GM18861 (cell line): Measurements from ENCODE around the gene DDIT3.
"Not testable (repeated sequence)": the region's sequence is repeated elsewhere in the genome, so short reads cannot be mapped to it uniquely, and the experiment has no call there.

Source experiments
- ATAC-seq: cut with Tn5 transposase; IDR thresholded peaks from one replicate; pipeline ENCODE4 v1.9.1; 2021; ENCODE audit not compliant: unreplicated experiment

The DDIT3 gene

GRCh38 chr12:57526477-57527126 is 6.3 kb upstream of the DDIT3 start:
- no peak for ATAC-seq

DNA sequence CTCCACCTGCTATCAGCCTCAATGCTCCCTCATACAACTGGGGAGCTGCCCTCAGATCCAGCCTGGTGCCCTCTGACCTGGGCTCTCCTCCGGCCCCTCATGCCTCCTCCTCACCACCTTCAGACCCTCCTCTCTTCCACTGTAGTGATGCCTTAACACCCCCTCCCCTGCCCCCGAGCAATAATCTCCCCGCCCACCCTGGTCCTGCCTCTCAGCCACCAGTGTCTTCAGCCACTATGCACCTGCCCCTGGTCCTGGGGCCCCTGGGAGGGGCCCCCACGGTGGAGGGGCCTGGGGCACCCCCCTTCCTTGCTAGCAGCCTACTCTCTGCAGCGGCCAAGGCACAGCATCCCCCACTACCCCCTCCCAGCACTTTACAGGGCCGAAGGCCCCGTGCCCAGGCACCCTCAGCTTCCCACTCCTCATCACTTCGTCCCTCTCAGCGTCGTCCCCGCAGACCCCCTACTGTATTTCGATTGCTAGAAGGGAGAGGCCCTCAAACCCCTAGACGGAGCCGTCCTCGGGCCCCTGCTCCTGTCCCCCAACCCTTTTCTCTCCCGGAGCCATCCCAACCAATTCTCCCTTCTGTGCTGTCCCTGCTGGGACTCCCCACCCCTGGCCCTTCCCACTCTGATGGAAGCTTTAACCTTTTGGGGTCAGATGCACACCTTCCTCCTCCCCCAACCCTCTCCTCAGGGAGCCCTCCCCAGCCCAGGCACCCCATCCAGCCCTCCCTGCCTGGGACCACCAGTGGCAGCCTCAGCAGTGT is 5.5 kb upstream of the DDIT3 start:
- ATAC-seq: no peak

GRCh38 chr12:57524814-57525614 is 4.7 kb upstream of the DDIT3 start:
- ATAC-seq: no peak

- ATAC-seq: no peak
Observed at GRCh38 chr12:57523706-57524614, 3.6 kb upstream of the DDIT3 start.

GRCh38 chr12:57522887-57523705 is 2.8 kb upstream of the DDIT3 start:
- no peak for ATAC-seq

- ATAC-seq: peak; percentile 35
Observed at GRCh38 chr12:57522011-57522886, 1.9 kb upstream of the DDIT3 start, which contains the start of gene MBD6. TSS of gene MBD6 (plus strand) at chr12:57522824. CDS start at chr12:57524304, 1,480 bp downstream.

DNA sequence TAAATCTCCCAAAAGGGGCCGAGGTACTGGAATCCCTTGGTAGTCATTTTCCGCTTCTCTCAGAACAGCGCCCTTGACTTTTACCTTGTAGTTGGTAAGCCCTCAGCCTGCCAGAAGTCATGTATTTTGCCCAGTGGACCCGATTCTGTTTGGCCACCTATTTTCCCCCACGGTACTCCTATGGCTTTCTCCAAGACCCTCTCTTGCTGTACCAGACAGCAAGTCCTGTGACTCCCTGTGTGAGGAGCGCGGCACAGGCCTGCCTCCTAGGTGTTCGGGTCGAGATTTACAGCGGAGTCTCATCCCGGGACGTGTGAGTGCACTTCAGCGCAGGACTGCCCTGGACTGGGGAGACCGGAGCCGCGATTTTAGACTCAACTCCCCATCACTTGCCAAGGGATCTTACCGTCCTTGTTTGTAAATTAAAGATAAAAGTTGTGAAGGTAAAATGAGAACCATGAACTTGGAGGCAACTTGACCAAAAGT is 1.3 kb upstream of the DDIT3 start:
- ATAC-seq: no peak

DNA sequence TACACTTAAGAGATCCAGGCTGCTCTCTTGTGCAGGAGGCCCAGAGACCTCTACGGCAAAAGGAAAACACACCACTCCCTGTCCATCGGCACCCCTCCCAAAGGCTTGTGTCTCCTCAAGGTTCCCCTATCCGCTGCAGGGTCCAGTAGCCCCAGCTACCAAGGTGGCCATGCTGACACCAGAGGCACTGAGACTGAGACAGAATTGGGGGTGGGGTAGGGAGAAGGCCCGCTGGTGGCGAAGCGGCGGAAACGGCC is 590 bp downstream of the DDIT3 start:
- no peak for ATAC-seq

- no peak for ATAC-seq
Observed at GRCh38 chr12:57518920-57519795, 1.2 kb downstream of the DDIT3 start.

DNA sequence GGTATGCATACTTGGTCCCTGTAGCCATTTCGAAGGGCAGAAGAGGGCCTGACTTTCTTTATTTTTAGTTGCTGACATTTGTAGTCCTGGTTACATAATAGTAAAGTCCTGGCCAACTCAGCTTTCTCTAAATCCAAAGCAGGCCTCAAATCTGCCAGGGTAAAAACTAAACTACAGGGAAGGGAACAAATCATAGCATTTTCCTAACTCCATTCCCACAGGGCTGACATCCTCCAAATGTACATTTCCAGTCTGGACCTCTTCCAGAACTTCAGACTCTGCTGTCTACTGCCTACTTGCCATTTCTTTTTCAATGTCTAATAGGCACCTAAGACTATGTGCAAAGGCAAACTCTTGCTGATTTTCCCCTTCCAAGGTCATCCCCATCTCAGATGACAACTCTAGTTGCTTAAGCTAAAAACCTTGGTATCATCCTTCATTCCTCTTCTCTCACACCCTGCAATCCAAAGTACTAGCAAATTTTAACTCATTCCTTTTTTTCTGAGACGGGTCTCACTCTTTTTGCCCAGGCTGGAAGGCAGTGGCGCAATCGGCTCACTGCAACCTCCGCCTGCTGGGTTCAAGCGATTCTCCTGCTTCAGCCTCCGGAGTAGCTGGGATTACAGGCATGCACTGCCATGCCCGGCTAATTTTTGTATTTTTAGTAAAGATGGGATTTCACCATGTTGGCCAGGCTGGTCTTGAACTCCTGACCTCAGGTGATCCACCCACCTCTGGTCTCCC is 2.0 kb downstream of the DDIT3 start:
- ATAC-seq: no peak

- not testable (repeated sequence) for ATAC-seq
Observed at GRCh38 chr12:57517718-57518117, 2.6 kb downstream of the DDIT3 start.

DNA sequence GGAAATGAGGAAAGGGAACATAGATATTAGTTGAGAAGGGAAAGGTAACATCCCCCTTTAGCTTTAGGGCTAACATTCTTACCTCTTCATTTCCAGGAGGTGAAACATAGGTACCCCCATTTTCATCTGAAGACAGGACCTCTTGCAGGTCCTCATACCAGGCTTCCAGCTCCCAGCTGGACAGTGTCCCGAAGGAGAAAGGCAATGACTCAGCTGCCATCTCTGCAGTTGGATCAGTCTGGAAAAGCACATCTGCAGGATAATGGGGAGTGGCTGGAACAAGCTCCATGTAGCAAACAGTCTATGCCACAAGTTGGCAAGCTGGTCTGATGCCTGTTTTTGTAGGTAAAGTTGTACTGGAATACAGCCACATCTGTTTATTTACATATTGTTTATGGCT is 3.1 kb downstream of the DDIT3 start:
- ATAC-seq: no peak

GRCh38 chr12:57516617-57517153 is 3.6 kb downstream of the DDIT3 start:
- ATAC-seq: no peak

DNA sequence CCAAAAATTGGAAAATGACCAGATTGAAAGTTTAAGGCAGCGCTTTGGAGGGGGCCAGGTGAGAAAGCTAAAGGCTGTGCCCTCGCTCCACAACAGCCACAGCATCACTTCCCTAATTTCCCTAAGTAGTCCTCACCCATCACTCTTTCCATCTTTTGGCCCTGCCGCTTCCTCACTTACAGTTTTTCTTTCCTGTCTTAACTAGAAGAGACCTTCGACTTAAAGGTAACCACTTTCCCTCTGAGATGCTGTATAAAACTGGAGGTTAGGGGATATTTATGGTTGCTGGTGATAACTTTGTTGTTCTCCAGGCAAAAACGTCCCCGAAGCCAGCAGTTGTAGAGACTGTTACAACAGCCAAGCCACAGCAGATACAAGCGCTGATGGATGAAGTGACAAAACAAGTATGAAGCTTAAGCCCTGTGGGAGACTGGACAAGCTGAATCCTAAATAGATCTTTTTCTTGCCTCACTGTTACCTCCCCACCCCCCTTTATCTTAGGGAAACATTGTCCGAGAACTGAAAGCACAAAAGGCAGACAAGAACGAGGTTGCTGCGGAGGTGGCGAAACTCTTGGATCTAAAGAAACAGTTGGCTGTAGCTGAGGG is 4.3 kb downstream of the DDIT3 start:
- no peak for ATAC-seq

DNA sequence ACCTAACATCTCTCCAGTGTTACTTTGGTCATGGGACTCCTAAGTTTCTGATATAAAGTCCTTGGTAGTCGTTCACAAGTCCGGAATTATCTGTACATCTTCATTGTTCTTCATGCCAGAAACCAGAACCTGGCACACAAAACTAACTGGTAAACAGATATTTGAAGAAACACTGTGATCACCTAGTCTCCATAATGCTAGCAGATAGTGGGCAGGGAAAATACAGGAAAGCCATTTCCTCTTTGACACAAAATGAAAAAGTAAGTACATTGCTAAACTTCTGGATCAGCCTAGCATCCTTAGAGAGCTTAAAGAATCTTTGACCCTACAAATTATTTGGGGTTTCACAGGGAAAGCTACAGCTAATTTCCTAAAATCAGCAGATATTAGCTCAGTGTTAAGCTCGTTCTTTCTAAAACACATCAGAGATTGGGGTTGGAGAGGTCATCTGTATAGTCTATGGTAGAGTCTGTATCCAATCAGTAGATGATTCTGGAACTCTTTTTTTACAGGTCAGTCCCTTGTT is 4.8 kb downstream of the DDIT3 start:
- ATAC-seq: no peak

DNA sequence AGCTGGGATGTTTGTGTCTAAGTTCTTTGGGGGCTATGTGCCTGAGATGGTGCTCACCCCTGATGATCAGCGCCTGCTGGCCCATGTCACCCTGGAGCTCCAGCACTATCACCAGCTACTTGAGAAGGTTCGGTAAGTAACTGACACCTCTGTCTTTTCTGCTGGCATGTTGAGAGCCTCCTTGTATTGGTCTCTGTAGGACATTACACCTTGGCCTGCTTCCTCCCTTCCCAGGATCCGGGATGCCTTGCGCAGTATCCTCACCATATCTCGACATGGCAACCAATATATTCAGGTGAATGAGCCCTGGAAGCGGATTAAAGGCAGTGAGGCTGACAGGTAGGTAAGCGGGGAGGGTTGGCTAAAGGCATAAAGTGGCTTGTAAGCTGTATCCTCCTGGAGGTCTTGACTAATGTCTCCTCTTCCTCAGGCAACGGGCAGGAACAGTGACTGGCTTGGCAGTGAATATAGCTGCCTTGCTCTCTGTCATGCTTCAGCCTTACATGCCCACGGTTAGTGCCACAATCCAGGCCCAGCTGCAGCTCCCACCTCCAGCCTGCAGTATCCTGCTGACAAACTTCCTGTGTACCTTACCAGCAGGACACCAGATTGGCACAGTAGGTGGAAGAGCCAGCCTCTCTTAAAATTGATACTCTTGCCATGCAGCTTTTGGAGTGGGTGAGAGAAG is 5.5 kb downstream of the DDIT3 start:
- no peak for ATAC-seq
